Activated B cell treated with CpG ODN at 0.5 μM for 24 hours (primary cell): ENCODE measurements around the gene KRT81. TPM values are rescaled to one million over a fixed set of nuclear protein-coding genes. Genes with fewer than 3 reads are reported as not detected.

Experiments used
- ATAC-seq: fragments of 200-7000 bp; cut with Tn5 transposase; one replicate; pipeline ENCODE4 v1.10.0; 2021; ENCODE audit warnings: low read depth, mild to moderate bottlenecking, moderate library complexity
- CTCF ChIA-PET: fragments of 350-600 bp; sonication (Branson Sonifier 250); formaldehyde crosslinking; loops from one replicate; lab custom pipeline; 2021; ENCODE audit warnings: antibody characterized with exemption; lab: Charles Lee
- POLR2A ChIA-PET: fragments of 350-600 bp; sonication (Branson Sonifier 250); formaldehyde crosslinking; loops from one replicate; lab custom pipeline; 2021; ENCODE audit warnings: antibody characterized with exemption; lab: Charles Lee
- DNase-seq: peaks from one replicate; pipeline ENCODE4 v3.0.0; 2022
- H3K27ac Mint-ChIP-seq: one replicate; pipeline ENCODE4 v1.8.0; 2020; ENCODE audit warnings: mixed read lengths
- H3K27me3 Mint-ChIP-seq: one replicate; pipeline ENCODE4 v1.8.0; 2021; ENCODE audit warnings: mixed read lengths
- H3K36me3 Mint-ChIP-seq: one replicate; pipeline ENCODE4 v1.8.0; 2021; ENCODE audit warnings: low read depth, mixed read lengths
- H3K4me1 Mint-ChIP-seq: one replicate; pipeline ENCODE4 v1.8.0; 2021; ENCODE audit warnings: mixed read lengths
- H3K4me3 Mint-ChIP-seq: one replicate; pipeline ENCODE4 v1.8.0; 2020; ENCODE audit warnings: mild to moderate bottlenecking, mixed read lengths
- H3K9me3 Mint-ChIP-seq: one replicate; pipeline ENCODE4 v1.8.0; 2020; ENCODE audit warnings: mixed read lengths
- CTCF ChIP-seq: fragments of 200-600 bp; IDR thresholded peaks from one replicate; pipeline ENCODE4 v1.8.0; 2022; ENCODE audit warnings: antibody characterized with exemption, mild to moderate bottlenecking
- intact Hi-C: fragments of 100-400 bp; cut with micrococcal nuclease; formaldehyde crosslinking; loops from one replicate; pipeline ENCODE4 v1.15.1; 2024
- total RNA-seq: library from RNA; stranded (reverse); gene quantifications from 2 replicates; pipeline ENCODE4 v1.2.3, GENCODE V29; 2022

The KRT81 gene
- total RNA-seq, 1 donor from 2014 or later, result not detected

DNA sequence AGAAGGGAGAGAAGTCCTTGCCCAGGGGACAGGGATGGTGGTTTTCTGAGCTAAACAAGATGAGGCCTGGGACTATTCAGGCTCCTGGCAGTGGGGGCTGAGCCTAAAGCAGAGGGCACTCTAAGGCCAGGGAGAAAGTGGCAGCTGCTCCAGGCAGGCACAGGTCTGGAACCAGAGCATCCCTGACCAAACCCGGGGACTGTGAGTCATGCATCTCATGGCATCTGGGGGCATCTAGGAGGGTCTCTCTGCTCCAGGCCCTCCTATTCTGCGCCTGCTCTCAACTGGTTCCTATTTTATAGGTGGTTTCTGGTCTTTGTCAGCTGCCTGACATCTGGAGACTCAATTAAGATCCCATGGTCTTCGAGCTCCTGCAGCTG, 46.7 kb downstream of the KRT81 start:
- CTCF ChIA-PET, result interaction anchor here (0.6 kb wide), 1 partner anchor 19 kb away, joined by 3 read pairs; no protein-coding TSS in a partner anchor
- ATAC-seq, result no peak
- Mint-ChIP-seq H3K9me3 (no peaks in the 10 kb centered on the region), H3K27ac (peak overlapping the region; percentile 42), H3K4me1 (peaks cover 12% of the 10 kb centered on the region), H3K27me3 (peaks cover 26% of the 10 kb centered on the region), H3K36me3 (no peaks in the 10 kb centered on the region), H3K4me3 (peak overlapping the region; percentile 6)
- POLR2A ChIA-PET, result interaction anchor here (0.7 kb wide), 1 partner anchor 725 kb away, joined by 3 read pairs; no protein-coding TSS in a partner anchor
- no peak for DNase-seq
- intact Hi-C loops, result no loop called here
- no peak for TF ChIP-seq CTCF

DNA sequence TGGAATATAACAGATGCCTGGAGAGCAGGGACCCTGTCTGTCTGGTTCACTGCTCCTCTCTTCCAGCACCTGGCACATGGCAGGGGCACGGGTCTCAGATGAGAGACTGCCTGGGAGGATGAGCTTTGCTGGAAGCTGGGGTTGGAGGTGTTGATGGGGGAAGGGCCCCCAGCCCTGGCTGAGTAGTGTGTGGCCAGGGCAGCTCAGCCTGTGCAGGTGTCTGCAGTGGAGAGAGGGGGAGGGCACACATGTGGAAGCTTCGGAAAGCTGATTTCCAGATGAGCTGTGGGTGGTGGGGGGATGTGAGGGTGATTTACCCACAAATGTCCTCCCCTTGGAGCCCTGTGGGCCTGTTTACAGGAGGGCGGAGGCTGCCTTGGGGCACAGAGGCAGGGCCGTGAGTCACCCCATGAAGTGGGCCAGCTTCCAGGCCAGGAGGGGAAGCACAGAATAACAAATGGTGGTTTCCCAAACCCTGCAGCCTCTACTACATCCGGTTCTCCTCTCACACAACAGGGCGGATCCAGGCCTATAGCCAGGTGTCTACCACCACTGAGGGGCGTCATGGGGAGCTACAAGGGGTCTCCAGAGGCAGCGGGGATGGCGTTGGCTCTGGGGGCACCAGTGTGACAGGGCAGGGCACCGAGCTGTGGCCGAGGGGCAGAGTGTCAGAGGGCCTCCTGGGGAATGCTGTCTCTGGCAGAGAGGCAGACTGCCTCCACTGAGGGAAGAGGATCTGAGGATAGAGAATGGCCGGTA, 47.3 kb downstream of the KRT81 start:
- Mint-ChIP-seq H3K4me1 (peaks cover 12% of the 10 kb centered on the region), H3K4me3 (peak overlapping the region; percentile 6), H3K9me3 (no peaks in the 10 kb centered on the region), H3K36me3 (no peaks in the 10 kb centered on the region), H3K27ac (peak overlapping the region; percentile 42), H3K27me3 (peaks cover 24% of the 10 kb centered on the region)
- POLR2A ChIA-PET, result interaction anchor here (0.7 kb wide), 1 partner anchor 726 kb away, joined by 3 read pairs; no protein-coding TSS in a partner anchor
- peak; percentile 93 for ATAC-seq
- DNase-seq, result no peak
- intact Hi-C loops, result no loop called here
- no peak for TF ChIP-seq CTCF
- CTCF ChIA-PET, result no interaction called here

DNA sequence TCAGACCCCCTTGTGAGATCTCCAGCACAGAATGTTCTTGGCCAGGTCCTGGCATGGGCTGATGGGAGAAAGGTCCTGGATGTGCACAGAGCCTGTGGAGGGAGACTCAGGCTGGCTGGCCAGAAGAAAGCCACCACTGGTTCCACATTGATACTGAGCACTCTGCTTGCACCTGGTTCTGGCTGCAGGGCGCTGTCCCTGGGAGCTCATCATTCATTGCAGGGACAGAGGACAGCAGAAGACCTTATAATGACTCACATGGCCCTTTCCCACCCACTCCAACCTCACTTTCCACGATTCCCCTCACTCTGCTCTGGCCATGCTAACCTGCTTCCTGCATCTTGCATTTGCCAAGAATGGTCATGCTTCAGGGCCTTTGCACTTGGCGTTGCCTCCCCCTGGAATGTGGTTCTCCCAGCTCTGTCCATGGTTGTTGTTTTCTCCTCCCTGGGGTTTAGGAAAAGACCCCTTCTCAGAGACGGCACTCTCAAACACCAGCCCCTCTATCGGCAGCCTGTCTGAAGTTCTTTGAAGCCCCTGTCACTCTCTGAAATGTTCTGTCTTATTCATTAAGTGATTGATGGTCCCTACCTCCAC, 48.0 kb downstream of the KRT81 start:
- no peaks in the 10 kb centered on the region for H3K9me3 Mint-ChIP-seq
- CTCF ChIA-PET, result no interaction called here

DNA sequence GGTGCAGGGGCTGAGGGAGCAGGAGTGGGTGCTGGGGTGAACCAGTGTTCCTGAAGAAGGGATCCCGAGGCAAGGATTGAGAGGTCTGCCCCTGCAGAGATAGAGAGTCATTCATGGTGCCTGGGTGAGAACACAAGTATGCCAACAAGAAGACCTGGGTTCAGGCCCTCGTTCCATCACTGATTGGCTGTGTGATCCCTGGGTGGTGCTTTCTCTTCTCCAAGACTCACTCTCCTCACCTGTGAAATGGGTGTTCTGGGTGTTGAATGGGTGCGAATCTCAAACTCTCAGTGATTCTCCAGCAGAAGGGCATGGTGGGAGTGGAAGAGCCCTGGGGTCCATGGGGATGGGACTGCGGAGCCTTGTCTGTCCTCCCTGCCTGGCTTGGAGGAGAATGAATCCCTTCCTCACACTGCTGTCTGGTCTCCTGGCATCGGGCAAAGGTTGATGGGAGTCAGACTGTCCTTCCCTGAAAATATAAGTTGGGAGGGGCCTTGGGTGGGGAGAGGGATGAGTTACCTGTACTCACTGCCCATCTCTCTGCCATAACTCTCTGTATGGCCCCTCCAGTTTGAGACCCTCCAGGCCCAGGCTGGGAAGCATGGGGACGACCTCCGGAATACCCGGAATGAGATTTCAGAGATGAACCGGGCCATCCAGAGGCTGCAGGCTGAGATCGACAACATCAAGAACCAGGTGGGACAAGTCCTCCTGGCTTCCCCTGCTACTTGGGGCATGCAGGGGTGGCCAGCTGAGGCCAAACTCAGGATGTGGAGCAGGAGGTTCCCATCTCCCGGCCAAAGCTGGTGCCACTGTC, 48.7 kb downstream of the KRT81 start:
- no peak for ATAC-seq
- H3K9me3 Mint-ChIP-seq, result no peaks in the 10 kb centered on the region

More for the DNA sequence above, 48.0 kb downstream of the KRT81 start:
- Mint-ChIP-seq H3K4me1 (peaks cover 12% of the 10 kb centered on the region), H3K27me3 (peaks cover 20% of the 10 kb centered on the region), H3K27ac (peak overlapping the region; percentile 16), H3K36me3 (no peaks in the 10 kb centered on the region), H3K4me3 (no peak overlapping the region)
- no peak for TF ChIP-seq CTCF
- DNase-seq, result no peak
- ATAC-seq, result no peak
- POLR2A ChIA-PET, result no interaction called here
- intact Hi-C loops, result no loop called here

More for the DNA sequence above, 48.7 kb downstream of the KRT81 start:
- no peak for DNase-seq
- H3K36me3 Mint-ChIP-seq, result no peaks in the 10 kb centered on the region
- H3K4me1 Mint-ChIP-seq, result peaks cover 12% of the 10 kb centered on the region
- peaks cover 16% of the 10 kb centered on the region for H3K27me3 Mint-ChIP-seq
- intact Hi-C loops, result no loop called here
- H3K27ac Mint-ChIP-seq, result no peak overlapping the region
- TF ChIP-seq CTCF, result no peak
- H3K4me3 Mint-ChIP-seq, result no peak overlapping the region
- ChIA-PET POLR2A (no interaction called here), CTCF (no interaction called here)
